ENCODE measurements around the gene LGR4. TPM values are rescaled to one million over a fixed set of nuclear protein-coding genes. Genes with fewer than 3 reads are reported as not detected.

LGR4 gene
- total RNA-seq, 1 experiment from 2014 or later = 99.2 TPM

- no peaks in the 10 kb centered on the region for H3K9me3 Mint-ChIP-seq
- Histone ChIP-seq H2BK12ac (ENCODE audit: insufficient read length, low read depth, low read length) (no peak overlapping the region), H4K91ac (ENCODE audit: insufficient read length, low read depth, low read length) (no peak overlapping the region), H2BK120ac (ENCODE audit: low read depth, low read length, poor library complexity, severe bottlenecking) (no peak overlapping the region), H2BK20ac (ENCODE audit: low read depth, low read length, poor library complexity, severe bottlenecking) (no peak overlapping the region), H3K9me3 (ENCODE audit: control insufficient read depth, low read depth, low read length) (no peaks in the 10 kb centered on the region), H2BK5ac (ENCODE audit: insufficient read length, low read length) (no peak overlapping the region), H3K27ac (ENCODE audit: insufficient read length, low read depth, low read length) (no peak overlapping the region), H3K56ac (ENCODE audit: insufficient read length, low read depth, low read length) (no peak overlapping the region), H2BK15ac (ENCODE audit: low read depth, low read length) (no peak overlapping the region), H3K4me1 (ENCODE audit: insufficient read depth, low read length) (peaks cover 1% of the 10 kb centered on the region; the same call in 1 of the 2 replicates), H3T11ph (ENCODE audit: low read length) (no peak overlapping the region), H3K23me2 (ENCODE audit: insufficient read length, low read depth, low read length, poor library complexity, severe bottlenecking) (no peaks in the 10 kb centered on the region), H3K27me3 (ENCODE audit: insufficient read depth, low read length) (no peaks in the 10 kb centered on the region), H4K8ac (replicated peaks; ENCODE audit: insufficient read length, low read depth, low read length) (no peak overlapping the region), H3K9ac (ENCODE audit: extremely low read depth, insufficient read length, low read length) (no peak overlapping the region), H2AK5ac (ENCODE audit: insufficient read length, low read length) (no peak overlapping the region), H3K79me2 (ENCODE audit: insufficient read depth, low read length) (peaks cover 7% of the 10 kb centered on the region; the same call in 1 of the 2 replicates), H4K20me1 (ENCODE audit: control insufficient read depth, insufficient read depth, insufficient read length) (no peaks in the 10 kb centered on the region), H2AFZ (ENCODE audit: low read length) (no peak overlapping the region), H3K23ac (ENCODE audit: insufficient read length, low read depth, low read length) (no peak overlapping the region), H3K14ac (ENCODE audit: insufficient read depth, low read length) (no peak overlapping the region), H3K79me1 (ENCODE audit: insufficient read depth, low read depth, low read length, poor library complexity, severe bottlenecking) (peaks cover 2% of the 10 kb centered on the region), H3K18ac (ENCODE audit: insufficient read length, low read depth, low read length) (no peak overlapping the region), H3K4ac (ENCODE audit: low read depth, low read length) (no peak overlapping the region), H4K5ac (ENCODE audit: insufficient read length, low read depth, low read length) (no peak overlapping the region), H3K4me2 (ENCODE audit: insufficient read depth, insufficient read length, low read length) (no peak overlapping the region)
- no peaks in the 10 kb centered on the region for H3K27me3 Mint-ChIP-seq (ENCODE audit: low read depth)
- H3K4me1 Mint-ChIP-seq = peaks cover 44 to 47% of the 10 kb centered on the region in 2 experiments
- H3K4me3 Mint-ChIP-seq = no peak overlapping the region
- peak overlapping the region; percentile 19 to 31 (median 28); a peak in 3 of 7 replicates for H3K27ac Mint-ChIP-seq
- no CpG with 5 or more reads among the region's 5 CpGs for WGBS (ENCODE audit: extremely low coverage, insufficient read length, low lambda C conversion rate)
- H3K36me3 Mint-ChIP-seq (ENCODE audit: insufficient read depth in 1 of 3, low read depth in 3 of 3) = peaks cover 1 to 18% (median 14%) of the 10 kb centered on the region in 3 experiments; a peak in 6 of 7 replicates
- no peak for DNase-seq
- TF ChIP-seq, protein P1, sequence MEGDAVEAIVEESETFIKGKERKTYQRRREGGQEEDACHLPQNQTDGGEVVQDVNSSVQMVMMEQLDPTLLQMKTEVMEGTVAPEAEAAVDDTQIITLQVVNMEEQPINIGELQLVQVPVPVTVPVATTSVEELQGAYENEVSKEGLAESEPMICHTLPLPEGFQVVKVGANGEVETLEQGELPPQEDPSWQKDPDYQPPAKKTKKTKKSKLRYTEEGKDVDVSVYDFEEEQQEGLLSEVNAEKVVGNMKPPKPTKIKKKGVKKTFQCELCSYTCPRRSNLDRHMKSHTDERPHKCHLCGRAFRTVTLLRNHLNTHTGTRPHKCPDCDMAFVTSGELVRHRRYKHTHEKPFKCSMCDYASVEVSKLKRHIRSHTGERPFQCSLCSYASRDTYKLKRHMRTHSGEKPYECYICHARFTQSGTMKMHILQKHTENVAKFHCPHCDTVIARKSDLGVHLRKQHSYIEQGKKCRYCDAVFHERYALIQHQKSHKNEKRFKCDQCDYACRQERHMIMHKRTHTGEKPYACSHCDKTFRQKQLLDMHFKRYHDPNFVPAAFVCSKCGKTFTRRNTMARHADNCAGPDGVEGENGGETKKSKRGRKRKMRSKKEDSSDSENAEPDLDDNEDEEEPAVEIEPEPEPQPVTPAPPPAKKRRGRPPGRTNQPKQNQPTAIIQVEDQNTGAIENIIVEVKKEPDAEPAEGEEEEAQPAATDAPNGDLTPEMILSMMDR (conservative IDR thresholded peaks at IDR 0.05) = no peak
Observed at GRCh38 chr11:27413218-27413617, 59.4 kb downstream of the LGR4 start.

Measured in H9 (cell line).